WERI-Rb-1 (cell line): ENCODE measurements around the gene WDR64.

Experiments used
- DNase-seq: peaks from one replicate; pipeline ENCODE4 v3.0.0-alpha.2; 2020
- H3K27ac ChIP-seq: fragments of 250-450 bp; sonication (Bioruptor Pico); 2 replicates; pipeline ENCODE4 v1.5.1; 2020; ENCODE audit warnings: mild to moderate bottlenecking, moderate library complexity
- H3K27me3 ChIP-seq: fragments of 250-450 bp; sonication (Bioruptor Pico); 2 replicates; pipeline ENCODE4 v1.5.1; 2021; ENCODE audit warnings: mild to moderate bottlenecking, low read depth, moderate library complexity; ENCODE audit not compliant: insufficient read depth, severe bottlenecking
- H3K36me3 ChIP-seq: fragments of 250-450 bp; sonication (Bioruptor Pico); 2 replicates; pipeline ENCODE4 v1.5.1; 2020; ENCODE audit warnings: mild to moderate bottlenecking, moderate library complexity
- H3K4me3 ChIP-seq: 2 replicates; pipeline ENCODE4 v1.5.1; 2011; ENCODE audit warnings: low read depth, mild to moderate bottlenecking, control low read depth, low read length
- H3K9me3 ChIP-seq: fragments of 250-450 bp; sonication (Bioruptor Pico); 2 replicates; pipeline ENCODE4 v1.5.1; 2021; ENCODE audit warnings: mild to moderate bottlenecking, moderate library complexity; ENCODE audit not compliant: severe bottlenecking
- TF ChIP-seq, protein P1 (sequence below): IDR thresholded peaks from 2 replicates; pipeline ENCODE4 v1.5.1; 2011; ENCODE audit warnings: low read depth, mild to moderate bottlenecking, control low read depth, inconsistent platforms, low read length

Gene WDR64

DNA sequence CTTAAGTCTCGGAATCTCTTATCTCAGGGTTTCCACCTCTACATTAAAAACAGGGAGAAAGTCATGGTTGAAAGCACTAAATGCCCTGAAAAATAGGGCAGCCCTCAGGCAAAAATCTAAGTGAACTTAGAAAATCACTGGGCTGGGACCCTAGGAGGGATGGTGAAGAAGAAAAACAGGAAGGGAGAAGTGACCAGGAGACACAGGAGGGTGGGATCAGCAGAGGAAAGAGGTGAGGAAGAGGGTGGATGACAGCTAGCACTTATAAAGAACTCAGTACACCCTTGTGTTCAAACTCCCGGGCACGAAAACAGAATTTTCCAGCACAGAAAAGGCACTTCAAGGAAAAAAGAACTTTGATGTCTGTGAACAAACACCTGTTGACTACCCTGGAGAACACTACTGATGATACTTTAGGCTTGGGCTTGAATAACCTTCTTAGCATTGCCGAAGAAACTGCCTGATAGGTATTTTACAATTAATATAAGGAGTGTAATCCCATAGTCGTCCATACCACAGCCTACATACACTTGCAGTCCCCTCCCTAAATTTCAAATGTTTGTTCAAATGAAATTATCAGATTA, 13.9 kb upstream of the WDR64 start:
- Histone ChIP-seq H3K27ac (no peak overlapping the region), H3K27me3 (no peaks in the 10 kb centered on the region), H3K4me3 (no peak overlapping the region), H3K9me3 (peaks cover 15% of the 10 kb centered on the region), H3K36me3 (no peaks in the 10 kb centered on the region; the same call in 1 of the 2 replicates)
- no peak for DNase-seq
- TF ChIP-seq, protein P1, sequence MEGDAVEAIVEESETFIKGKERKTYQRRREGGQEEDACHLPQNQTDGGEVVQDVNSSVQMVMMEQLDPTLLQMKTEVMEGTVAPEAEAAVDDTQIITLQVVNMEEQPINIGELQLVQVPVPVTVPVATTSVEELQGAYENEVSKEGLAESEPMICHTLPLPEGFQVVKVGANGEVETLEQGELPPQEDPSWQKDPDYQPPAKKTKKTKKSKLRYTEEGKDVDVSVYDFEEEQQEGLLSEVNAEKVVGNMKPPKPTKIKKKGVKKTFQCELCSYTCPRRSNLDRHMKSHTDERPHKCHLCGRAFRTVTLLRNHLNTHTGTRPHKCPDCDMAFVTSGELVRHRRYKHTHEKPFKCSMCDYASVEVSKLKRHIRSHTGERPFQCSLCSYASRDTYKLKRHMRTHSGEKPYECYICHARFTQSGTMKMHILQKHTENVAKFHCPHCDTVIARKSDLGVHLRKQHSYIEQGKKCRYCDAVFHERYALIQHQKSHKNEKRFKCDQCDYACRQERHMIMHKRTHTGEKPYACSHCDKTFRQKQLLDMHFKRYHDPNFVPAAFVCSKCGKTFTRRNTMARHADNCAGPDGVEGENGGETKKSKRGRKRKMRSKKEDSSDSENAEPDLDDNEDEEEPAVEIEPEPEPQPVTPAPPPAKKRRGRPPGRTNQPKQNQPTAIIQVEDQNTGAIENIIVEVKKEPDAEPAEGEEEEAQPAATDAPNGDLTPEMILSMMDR: no peak

DNA sequence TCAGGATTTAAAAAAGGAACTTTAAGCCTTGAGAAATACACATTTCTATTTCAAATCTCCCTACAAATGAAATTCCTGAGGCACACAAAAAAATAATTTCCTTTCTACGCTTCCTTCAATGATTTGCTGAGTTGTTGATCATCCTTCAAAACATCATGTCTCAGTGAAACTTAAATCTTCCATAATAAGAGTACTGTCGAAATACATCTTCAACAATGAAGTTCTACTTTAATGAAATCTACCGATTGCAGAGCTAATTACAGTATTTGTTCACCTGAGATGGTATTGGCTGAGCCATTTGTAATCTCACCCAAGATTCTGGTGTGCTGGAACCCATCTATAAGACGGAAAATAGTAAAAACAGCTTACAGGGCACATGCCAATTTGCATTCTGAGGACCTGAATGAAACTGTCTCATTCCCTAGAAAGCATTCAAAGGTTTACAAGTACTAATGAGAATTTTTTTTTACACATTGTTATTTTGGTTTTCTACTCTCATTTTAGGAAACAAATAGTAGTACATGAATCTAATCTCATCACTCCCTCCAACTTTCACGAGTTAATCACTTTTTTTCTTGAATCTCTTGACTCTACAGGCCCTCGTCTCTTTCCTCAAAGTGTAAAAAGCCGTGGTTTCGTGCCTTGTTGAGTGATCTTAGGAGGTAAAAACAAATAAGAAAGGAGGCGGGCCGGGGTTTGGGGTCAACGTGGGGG, 13.0 kb upstream of the WDR64 start:
- Histone ChIP-seq H3K36me3 (no peaks in the 10 kb centered on the region; the same call in 1 of the 2 replicates), H3K9me3 (peaks cover 16% of the 10 kb centered on the region), H3K27me3 (no peaks in the 10 kb centered on the region), H3K27ac (no peak overlapping the region), H3K4me3 (peak overlapping the region; percentile 87)
- DNase-seq: no peak
- TF ChIP-seq, protein P1: no peak

DNA sequence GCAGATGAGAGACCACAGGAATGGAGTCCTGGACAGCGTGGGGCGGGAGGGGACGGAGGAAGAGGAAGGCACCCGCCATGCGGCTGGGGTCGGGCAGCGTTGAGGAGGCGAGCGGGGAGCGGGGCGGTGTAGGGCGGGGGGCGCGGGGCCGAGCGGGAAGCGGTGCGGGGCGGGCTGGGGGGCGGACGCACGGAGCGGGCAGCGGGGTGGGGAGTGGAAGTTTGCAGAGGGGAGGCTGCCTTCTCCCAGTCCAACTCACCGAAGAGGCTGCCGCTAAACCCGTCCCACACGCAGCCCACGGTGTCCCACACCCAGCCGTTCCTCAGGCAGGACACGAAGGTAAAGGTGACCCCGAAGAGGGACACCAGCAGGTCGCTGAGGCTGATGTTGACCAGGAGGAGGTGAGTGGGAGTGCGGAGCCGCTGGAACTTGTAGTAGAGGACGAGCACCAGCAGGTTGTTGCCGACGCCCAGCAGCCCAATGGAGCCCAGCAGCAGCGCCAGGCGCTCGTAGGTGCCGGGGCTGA, 12.4 kb upstream of the WDR64 start:
- peak overlapping the region; percentile 87 for H3K4me3 ChIP-seq
- peaks cover 16% of the 10 kb centered on the region for H3K9me3 ChIP-seq
- peak; percentile 71 for DNase-seq
- TF ChIP-seq, protein P1: peak; percentile 30
- H3K27me3 ChIP-seq: no peaks in the 10 kb centered on the region
- H3K36me3 ChIP-seq: no peaks in the 10 kb centered on the region; the same call in 1 of the 2 replicates
- H3K27ac ChIP-seq: peak overlapping the region; percentile 72

DNA sequence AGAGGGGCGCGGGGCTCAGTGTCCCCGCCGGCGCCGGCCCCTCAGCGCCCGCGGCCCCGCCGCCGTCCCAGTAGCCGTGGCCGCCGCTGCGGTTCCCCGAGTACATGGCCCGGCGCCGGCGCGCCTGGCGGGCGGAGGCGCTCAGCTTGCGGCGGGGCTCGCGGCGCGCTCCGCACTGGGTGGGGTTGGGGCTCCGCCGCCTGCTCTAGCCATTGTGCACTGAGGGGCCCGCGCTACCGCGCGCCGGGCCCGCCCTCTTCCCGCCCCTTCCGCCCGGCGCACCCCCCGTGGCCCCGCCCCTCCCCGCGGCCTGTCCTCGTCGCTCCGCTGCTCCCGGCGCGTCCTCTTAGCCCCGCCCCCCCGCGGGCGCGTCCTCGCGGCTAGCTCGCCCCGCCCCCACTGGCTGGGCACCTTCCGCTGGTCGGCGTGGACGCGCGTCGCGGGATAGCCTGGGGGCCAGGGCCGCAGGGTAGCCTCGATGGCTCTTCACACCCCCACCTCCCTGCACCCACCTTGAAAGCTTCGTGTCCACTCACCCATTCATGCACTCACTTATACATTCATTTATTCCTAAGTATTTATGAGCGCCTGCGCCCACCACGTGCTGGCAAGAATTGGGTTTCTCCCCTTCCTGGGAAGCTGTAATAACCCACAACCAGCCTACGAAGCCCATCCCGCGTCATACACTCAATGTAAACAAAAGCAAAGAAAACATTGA, 11.8 kb upstream of the WDR64 start, which contains the start of the genes CHML and OPN3:
TSS of gene CHML (minus strand) at position 221 of the 718 bp plus-strand sequence. CDS start 4,603 bp downstream, outside the sequence.
TSS of gene OPN3 (minus strand) at position 221 of the 718 bp plus-strand sequence. CDS start at position 106, 115 bp downstream.
- H3K4me3 ChIP-seq: peak within 1 kb of the TSS; percentile 87
- peak; percentile 96 for DNase-seq
- peaks cover 16% of the 10 kb centered on the region for H3K9me3 ChIP-seq
- no peaks in the 10 kb centered on the region; the same call in 1 of the 2 replicates for H3K36me3 ChIP-seq
- TF ChIP-seq, protein P1: no peak
- no peaks in the 10 kb centered on the region for H3K27me3 ChIP-seq
- H3K27ac ChIP-seq: peak within 1 kb of the TSS; percentile 72

DNA sequence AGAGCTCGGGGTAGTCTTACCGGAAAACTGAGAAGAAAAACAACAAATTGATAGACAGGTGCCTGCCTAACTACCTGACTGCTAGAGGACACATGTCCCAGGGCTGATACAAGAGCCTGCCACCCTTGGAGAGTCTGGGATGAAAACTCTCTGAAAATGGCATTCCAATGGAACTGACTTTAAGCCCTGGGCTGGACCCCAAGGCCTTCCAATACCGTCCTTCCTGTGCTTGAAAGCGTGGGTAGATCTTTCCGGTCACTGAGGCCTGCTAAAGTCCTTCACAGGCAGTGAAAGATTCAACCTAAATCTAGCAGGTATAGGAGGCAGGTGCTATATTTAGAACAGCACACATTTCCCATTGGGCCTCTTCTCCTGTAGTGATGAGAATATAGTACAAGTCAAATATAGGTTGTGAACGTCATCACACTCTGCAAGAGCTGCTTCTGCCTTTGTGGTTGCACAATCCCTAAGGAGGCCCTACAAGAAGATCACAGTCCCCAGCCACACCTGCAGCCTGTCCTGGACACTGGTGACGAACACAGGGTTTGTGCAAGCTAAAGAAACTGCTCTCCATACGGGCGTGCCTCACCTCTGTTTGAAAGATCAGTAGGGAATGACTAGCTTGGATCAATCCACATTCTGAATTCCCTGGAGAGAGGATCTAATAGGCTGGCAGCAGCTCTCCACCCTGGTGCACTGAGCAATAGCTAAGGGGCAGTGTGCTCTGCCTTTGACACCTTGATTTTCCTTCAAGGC, 11.0 kb upstream of the WDR64 start:
- Histone ChIP-seq H3K36me3 (no peaks in the 10 kb centered on the region), H3K27me3 (no peaks in the 10 kb centered on the region), H3K27ac (peak overlapping the region; percentile 28), H3K4me3 (peak overlapping the region; percentile 38; the same call in 1 of the 2 replicates), H3K9me3 (peaks cover 16% of the 10 kb centered on the region)
- no peak for DNase-seq
- TF ChIP-seq, protein P1: no peak
